Astrocyte of the cerebellum (primary cell): ENCODE measurements around the gene CCDC124.

ENCODE experiments used
- DNase-seq: peaks from one replicate; pipeline ENCODE4 v3.0.0-alpha.2; 2011; ENCODE audit warnings: low read depth
- H3K4me3 ChIP-seq: 2 replicates; pipeline ENCODE4 v1.5.1; 2011; ENCODE audit warnings: mild to moderate bottlenecking, low read depth, low read length, moderate library complexity
- CTCF ChIP-seq: IDR thresholded peaks from 2 replicates; pipeline ENCODE4 v1.5.1; 2012; ENCODE audit warnings: low read length, low read depth, moderate library complexity, mild to moderate bottlenecking; ENCODE audit errors: missing control alignments
- in situ Hi-C: cut with HindIII; loops from 2 replicates; pipeline ENCODE4 v1.10.0; 2017; ENCODE audit warnings: low sequenced_read_pairs

CCDC124 gene

GRCh38 chr19:17954401-17954800 lies 21.6 kb downstream of the CCDC124 start:
- in situ Hi-C loops = loop anchor here (5.0 to 10.0 kb wide), 2 partner anchors 38 to 210 kb away; no protein-coding TSS in a partner anchor
- H3K4me3 ChIP-seq = no peak overlapping the region
- DNase-seq = no peak
- TF ChIP-seq CTCF = no peak

GRCh38 chr19:17957149-17957849 lies 24.5 kb downstream of the CCDC124 start:
- no peak for TF ChIP-seq CTCF
- DNase-seq = no peak
- H3K4me3 ChIP-seq = no peak overlapping the region
- in situ Hi-C loops = loop anchor here (5.0 to 10.0 kb wide), 2 partner anchors 40 to 208 kb away; no protein-coding TSS in a partner anchor

GRCh38 chr19:17957885-17958284 lies 25.1 kb downstream of the CCDC124 start:
- TF ChIP-seq CTCF = no peak
- in situ Hi-C loops = loop anchor here (5.0 to 10.0 kb wide), 2 partner anchors 41 to 207 kb away; no protein-coding TSS in a partner anchor
- DNase-seq = no peak
- H3K4me3 ChIP-seq = no peak overlapping the region

GRCh38 chr19:17963936-17964691 lies 31.3 kb downstream of the CCDC124 start:
- DNase-seq = no peak
- in situ Hi-C loops = no loop called here
- no peak for TF ChIP-seq CTCF
- no peak overlapping the region for H3K4me3 ChIP-seq

GRCh38 chr19:17965370-17966128 lies 32.7 kb downstream of the CCDC124 start:
- in situ Hi-C loops = no loop called here
- no peak overlapping the region for H3K4me3 ChIP-seq
- no peak for TF ChIP-seq CTCF
- no peak for DNase-seq

- DNase-seq = no peak
- H3K4me3 ChIP-seq = no peak overlapping the region
- in situ Hi-C loops = no loop called here
- TF ChIP-seq CTCF = no peak
Observed at GRCh38 chr19:17966129-17966483, 33.3 kb downstream of the CCDC124 start.
